ENCODE results near the gene IL7R.
"Not testable (repeated sequence)": the region's sequence is repeated elsewhere in the genome, so short reads cannot be mapped to it uniquely, and the experiment has no call there.

The IL7R gene

DNA sequence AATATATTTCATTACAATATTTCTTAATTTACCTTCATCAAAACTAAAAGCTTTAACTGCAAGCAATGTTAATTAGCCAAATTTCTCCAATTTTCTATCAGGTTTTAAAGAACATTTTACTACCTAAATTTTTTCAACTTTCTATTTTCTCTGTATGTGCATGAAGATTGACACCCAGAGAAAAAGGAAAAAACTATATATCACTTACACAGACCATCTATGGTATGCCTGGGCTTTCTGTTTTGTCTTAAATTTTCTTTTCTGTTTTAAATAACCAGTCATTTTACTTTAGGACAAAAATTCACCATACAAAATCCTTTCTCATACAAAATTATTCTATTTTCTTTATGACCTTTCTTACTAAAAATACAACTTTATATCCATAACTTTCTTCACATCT is 13.8 kb upstream of the IL7R start:
- DNase-seq, result no peak

DNA sequence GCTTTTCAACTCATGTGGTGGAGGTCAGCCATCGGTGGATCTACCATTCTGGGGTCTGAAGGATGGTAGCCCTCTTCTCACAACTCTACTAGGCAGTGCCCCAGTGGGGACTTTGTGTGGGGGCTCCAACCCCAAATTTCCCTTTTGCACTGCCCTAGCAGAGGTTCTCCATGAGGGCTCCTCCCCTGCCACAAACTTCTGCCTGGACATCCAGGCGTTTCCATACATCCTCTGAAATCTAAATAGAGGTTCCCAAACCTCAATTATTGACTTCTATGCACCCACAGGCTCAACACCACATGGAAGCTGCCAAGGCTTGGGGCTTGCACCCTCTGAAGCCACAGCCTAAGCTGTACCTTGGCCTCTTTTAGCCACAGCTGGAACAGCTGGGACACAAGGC is 11.2 kb upstream of the IL7R start:
- not testable (repeated sequence) for DNase-seq

DNA sequence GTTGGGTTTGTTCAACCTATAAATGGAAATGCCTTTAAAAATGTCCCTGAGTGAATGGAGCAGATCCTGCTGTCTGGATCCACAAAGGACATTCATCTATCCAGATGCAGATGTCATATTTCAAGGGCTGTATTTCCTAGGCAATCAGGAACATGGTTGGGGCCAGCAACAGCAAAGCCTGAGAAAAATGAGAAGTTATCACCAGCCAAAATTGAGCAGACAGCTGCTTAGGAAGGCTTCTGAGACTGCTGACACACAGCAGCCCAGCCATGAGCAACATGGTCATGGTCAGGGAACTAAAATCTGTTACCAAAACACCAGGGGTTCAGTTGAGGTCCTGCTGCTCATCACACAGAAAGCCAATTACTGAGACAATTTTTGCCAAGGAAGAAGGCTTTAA is 9.2 kb upstream of the IL7R start:
- DNase-seq, result no peak

DNA sequence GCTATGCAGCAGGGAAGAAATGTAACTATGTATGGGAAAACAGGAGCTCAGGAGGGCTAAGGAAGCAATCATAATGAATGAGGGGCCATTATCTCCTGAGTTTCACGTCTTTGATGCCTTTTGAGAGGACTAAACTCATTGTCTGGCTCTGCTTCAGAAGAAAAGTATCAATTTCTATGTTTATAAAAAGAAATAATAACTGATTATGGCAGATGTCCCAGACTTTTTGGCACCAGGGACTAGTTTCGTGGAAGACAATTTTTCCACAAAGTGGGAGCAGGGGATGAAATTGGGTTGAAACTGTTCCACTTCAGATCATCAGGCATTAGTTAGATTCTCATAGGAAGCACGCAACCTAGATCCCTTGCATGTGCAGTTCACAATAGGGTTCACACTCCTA is 8.7 kb upstream of the IL7R start:
- DNase-seq, result no peak

DNA sequence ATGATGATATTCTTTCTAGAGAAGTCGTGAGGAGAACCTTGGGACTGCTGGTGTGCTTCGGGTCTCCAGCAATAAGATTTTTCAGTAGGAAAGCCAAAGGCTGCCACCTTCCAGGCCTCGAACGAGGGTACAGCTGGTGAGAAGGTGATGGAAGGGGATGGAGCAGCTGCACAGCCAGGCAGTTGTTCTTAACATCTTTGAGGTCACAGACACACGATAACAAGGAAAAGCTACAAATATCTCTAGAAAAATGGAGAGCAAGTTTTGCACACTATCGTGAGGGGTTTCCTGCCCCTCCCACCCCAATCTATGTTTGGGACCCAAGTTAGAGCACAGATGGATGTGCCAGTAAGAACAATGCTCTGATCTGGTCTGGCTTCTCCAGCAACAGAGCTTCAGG is 6.8 kb upstream of the IL7R start:
- DNase-seq, result no peak

DNA sequence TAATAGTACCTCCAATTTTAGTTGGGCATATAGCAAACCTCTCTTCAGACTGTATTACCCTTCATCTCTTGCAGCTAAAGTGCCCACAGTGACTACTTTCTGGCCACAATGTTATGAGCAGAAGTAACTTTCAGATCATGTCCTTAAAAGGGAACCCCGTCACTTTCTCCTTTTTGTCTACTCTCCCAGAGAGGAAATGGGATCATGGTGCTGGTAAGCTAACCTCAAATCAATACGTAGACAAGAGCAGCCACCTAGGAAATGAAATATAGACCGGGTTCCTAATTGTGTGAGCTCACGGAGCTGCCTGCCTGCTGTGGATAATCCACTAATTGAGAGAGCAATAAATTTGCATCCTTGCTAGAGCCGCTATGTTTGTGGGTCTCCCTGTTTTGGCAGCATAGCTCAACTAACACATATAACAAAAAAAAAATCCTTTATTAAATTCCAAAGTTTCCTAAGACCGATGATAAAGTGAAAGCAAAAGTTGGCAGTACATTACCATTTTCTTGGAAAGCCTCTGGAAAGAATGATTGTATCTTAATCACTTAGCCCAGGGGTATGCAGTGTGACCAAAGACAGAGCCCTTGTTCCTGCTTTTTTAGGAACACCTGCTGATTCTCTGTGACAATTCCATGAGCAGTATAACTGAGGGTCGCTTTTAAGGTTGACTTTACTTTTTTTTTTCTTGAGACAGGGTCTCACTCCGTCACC is 5.6 kb upstream of the IL7R start:
- DNase-seq, result no peak

DNA sequence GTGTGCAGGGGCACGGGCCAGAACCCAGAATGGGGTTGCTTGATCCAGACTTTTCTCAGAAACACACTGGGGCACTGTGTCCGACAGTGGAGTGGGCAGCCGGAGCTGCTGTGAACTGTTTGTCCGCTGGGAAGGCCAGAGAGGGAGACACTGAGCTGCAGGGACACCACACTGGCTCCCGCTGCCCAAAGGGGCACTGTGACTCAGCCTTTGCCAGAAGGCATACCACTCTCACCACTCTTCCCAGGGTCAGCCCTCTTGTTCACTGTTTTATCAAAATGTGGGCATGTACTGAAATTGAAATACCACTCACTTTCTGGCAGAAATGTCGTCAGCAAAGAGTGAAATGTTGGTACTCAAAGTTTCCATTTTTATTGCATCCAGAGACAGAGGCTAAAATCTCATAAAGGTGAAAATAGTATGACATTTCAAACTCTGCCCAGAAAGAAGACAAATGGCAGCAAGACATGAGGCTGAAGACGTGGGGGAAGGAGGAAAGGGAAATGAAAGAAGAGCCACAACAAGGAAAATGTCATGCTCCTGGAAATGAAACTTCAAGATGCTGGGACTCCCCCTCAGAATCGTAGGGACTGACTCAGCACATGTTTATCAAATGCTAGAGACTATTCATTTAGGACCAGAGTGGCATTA is 4.5 kb upstream of the IL7R start:
- no peak for DNase-seq

DNA sequence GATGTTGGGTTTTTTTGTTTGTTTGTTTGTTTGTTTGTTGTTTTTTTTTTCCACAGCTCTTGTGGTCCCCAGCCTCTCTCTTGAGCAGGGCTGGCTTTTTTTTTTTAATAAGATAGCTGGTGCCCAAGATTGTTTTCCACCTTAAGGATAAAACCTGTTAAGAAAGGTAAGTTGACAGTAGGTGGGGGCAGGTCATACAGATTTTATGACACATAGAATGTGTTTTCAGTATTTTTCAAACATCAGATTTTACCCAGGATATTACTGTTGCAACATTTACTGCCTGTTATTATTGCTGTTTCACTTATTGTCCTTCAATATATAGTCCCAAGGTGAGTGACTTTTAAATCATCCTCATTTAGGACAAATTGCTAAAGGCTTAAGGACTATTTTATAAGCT is 3.9 kb upstream of the IL7R start:
- no peak for DNase-seq

DNA sequence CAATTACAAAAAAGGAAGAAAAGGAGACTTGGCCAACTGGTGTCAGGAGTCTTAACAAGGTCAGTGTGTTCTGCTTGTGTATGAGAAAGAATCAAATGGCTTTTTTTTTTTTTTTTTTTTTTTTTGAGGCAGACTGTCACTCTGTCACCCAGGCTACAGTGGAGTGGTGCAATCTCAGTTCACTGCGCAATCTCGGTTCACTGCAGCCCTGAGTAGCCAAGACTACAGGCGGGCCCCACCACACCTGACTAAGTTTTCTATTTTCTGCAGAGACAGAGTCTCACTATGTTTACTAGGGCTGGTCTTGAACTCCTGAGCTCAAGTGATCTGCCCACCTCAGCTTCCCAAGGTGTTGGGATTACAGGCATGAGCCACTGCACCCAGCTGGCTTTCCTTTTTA is 3.1 kb upstream of the IL7R start:
- DNase-seq, result no peak

DNA sequence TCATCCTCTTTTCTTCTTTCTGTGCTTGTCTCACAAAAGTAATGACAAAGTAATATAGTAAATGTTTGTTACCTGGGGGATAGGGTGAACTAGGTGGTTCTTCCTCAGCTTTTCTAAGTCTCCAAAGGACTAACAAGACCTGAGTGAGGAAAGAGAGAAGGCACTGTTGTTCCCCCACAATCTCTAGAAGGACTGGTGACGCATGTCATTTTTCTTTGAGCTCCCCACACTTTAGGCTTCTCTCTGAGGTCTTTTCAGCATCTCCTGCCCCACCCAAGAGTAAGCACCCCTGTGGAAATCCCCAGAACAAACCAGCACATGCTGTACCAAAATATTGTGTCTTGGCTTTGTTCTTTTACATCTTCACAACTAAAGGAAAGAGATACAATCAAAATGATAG is 2.4 kb upstream of the IL7R start:
- DNase-seq, result no peak

DNA sequence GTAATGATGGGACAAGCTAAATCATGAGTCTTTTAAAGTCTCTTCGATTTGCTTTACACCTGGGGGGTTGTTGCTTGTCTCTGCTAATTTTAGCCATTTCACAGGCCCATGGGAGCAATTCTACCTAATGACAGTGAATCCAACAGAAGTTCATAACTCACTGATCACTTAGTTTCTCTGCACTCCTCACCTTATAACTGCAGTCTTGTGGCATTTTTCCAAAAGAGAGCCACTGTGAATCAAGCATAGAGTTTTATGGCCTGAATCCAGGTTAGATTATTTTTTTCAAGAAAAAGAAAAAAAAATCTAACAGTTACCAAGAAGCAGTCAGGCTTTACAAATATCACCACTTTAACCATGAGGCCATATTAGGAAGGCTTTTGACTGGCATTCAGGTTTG is 1.5 kb upstream of the IL7R start:
- no peak for DNase-seq

DNA sequence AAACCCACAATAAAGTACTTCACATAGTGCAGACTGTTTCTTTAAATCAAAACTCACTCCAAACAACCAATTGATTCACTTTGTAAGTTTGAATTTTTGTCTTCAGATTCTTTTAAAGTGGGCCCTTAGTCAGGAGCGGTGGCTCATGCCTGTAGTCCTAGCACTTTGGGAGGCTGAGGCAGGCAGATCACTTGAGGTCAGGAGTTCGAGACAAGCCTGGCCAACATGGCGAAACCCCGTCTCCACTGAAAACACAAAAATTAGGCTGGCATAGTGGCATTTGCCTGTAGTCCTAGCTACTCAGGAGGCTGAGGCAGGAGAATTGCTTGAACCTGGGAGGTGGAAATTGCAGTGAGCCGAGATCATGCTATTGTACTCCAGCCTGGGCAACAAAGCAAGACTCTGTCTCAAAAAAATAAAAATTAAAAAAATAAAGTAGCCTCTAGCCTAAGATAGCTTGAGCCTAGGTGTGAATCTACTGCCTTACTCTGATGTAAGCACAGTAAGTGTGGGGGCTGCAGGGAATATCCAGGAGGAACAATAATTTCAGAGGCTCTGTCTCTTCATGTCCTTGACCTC is 416 bp upstream of the IL7R start:
- DNase-seq, result not testable (repeated sequence)

DNA sequence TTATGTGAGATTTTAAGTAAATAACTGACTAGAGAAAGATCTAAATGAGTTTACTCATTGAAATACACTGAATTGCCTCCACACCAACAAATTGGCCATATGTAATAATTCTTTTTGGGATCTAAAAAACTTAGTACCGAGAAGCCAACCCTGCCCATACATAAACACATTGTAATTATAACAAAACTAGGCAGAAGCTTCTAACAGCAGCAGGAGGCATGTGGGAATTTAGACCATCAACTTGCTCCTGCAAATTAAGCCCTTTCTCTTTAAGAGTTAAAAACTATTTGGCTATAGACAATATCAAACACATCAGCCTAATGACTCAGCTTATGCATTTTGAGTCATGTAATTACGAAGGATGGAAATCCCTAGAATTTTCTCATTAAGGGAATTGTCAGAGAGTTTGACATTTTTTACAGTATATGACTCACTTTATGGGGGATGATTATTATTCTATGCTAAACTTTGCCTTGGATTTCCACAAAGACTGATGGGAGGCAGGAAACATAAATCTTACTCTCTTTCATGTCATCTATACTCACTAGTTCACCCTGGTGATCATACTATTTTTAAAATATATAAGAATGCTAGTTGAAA is 1.0 kb downstream of the IL7R start:
- DNase-seq, result no peak

DNA sequence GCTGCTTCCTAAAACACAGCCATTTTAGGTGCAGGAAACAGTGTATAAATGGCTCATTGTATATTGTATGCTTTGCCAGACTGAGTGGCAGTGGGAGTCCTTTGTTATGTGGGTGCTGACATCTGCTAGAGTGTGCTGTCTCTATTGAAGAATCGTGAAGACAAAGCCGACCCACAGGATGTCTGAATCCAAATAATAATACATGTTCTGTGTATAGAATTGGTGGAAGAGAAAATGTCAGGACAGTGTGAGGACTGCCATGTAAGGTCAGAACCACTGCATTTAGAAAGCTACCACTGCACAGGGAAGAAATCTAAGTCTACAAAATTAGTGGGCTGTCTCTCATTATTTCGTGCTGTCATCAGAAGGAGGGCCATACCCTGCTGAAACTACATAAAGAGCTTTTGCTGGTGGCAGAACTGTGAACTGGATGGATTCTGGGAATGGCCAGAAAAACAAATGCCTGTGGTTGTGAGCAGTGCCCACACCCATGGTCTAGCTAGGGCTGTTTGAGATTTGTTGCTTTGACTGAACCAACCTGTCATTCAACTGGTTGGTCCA is 2.5 kb downstream of the IL7R start:
- no peak for DNase-seq

DNA sequence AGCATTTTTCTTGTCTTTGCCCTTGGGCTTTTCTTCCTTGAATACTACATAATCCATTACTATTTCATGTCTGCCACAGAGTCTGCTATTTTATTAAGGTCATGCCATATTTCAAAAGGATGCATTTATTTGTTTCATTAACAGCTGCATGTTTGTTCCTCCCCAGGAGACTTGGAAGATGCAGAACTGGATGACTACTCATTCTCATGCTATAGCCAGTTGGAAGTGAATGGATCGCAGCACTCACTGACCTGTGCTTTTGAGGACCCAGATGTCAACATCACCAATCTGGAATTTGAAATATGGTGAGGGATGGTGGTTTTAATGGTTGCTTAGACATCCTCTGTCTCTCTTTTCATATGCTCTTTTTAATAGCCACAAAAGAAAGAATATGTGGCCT is 4.0 kb downstream of the IL7R start:
- DNase-seq, result no peak

DNA sequence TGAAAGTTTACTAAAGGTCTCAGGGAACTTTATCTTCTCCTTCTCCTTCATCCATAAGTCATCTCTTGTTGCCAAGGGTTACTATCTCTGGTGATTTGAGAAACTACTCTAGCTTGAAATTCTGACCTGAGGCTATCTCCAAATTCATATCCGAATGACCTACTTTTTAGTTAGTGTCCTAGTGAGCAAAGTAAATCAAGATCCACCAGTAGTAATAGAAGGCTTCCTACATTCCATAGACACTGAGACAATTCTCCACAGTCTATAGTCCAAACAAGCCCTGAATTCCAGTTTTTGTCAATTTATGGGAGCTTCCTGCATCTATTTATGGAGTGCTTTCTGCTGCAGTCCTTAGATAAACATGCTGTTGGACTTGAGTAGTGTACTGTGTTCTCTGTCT is 5.0 kb downstream of the IL7R start:
- no peak for DNase-seq

DNA sequence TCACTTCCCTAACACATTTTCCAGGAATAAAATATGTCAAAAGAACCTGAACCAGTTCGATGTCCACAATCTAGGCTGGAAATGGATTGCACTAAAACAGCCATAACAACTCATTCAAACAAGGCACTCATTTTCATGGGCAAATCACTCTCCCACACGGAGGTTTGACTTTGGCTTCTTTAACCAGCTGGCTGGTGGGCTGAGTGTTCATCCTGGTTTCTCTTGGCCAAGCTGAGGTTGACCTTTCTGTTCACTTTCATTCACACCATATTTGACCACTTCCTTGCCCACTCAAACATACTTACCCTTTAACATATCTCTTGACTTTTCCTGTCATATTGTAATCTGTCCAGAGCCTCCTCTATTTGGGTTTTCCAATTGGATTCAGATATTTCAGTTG is 5.4 kb downstream of the IL7R start:
- no peak for DNase-seq

DNA sequence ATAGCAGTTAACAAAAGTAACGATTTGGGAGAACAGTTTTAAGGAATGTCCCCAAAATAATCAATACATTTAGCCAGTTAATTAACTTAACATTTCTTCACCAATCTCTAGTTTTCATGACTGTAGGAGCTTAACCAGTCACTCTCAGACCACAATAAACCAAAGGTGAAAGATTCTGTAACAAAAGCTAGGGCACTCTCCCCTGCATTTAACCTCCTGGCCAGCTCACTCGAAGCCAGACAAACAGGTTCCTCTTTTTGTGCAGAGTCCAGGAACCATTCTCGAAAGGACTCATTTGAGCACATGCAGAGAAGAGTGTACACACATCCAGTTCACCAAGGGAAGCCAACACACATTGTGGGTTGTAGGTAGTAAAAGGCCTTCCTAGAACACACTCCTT is 6.5 kb downstream of the IL7R start:
- no peak for DNase-seq

DNA sequence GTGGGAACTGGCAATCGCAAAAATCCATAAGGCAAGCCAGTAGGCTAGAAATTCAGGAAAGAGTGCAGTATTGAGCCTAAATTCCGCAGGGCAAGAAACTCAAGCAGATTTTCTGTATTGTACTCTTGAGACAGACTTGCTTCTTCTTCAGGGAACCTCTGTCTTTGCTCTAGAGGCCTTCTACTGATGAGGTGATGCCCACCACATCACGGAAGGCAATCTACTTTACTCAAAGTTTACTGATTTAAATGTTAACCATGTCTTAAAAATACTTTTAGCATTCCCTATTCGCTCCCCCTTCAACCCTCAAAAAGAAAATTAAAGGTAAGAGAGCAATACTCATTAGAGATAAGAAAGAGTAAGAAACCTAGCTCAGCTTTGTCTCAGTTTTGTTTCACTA is 11.3 kb downstream of the IL7R start:
- DNase-seq, result no peak

DNA sequence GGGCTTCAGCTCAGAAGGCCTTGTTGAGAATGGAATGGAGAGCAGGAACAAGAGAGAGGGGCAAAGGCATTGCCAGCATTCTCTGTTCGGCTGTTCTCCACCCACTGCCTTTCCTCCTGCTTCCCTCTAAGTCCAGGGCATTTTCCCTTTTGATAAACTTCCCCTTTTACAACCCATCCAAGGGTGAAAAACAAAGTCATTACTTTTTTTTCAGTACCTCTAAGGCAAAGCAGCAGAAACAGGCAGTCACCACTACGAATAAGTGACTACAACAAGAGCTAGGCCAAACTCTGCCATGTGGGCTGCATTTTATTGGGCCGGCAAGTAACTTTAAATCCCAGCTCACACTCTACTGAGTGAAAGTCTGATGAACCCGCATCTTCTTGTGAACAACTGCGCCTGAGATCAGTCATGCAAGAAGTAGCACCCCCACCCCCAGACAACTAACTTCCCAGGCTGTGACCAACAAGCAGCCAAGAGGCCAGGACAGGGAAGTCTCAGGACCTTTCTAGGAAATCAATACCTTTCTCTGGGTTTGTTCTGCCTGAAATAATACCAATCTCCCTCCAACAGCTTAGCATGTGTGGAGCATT is 13.1 kb downstream of the IL7R start:
- no peak for DNase-seq

DNA sequence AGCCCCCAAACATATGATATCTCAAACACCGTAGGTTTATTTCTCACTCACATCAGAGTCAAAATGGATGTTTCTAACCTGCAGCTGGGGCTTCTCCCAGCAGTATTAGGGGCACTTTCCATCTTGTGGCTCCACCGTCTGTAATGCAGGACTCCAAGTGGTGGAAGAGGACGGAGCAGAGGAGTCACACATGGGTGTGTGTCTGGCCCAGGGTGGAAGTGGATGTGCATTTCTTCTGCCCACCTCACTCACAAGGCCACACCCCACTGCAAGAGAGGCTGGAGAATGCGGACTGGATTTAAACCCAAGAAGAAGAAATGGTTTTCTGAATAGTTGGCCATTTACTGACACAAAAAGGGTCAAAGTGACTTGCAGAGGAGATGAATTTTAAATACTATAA is 13.9 kb downstream of the IL7R start:
- no peak for DNase-seq

DNA sequence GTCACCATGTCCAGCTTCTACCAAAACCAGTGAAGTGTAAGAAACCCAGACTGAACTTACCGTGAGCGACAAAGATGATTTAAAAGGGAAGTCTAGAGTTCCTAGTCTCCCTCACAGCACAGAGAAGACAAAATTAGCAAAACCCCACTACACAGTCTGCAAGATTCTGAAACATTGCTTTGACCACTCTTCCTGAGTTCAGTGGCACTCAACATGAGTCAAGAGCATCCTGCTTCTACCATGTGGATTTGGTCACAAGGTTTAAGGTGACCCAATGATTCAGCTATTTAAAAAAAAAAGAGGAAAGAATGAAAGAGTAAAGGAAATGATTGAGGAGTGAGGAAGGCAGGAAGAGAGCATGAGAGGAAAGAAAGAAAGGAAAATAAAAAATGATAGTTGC is 19.8 kb downstream of the IL7R start:
- DNase-seq, result no peak

DNA sequence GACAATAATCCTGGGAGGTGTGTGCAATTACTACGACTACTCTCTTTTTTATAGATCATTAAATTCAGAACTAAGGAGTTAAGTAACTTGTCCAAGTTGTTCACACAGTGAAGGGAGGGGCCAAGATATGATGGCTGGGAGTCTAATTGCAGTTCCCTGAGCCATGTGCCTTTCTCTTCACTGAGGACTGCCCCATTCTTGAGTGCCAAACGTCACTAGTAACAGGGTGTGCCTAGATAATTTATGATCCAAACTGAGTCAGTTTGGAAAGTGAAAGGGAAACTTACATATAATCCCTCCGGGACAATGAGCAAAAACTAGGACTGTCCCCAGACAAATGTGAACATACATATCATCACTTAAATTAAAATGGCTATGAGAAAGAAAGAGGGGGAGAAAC is 20.2 kb downstream of the IL7R start:
- no peak for DNase-seq

DNA sequence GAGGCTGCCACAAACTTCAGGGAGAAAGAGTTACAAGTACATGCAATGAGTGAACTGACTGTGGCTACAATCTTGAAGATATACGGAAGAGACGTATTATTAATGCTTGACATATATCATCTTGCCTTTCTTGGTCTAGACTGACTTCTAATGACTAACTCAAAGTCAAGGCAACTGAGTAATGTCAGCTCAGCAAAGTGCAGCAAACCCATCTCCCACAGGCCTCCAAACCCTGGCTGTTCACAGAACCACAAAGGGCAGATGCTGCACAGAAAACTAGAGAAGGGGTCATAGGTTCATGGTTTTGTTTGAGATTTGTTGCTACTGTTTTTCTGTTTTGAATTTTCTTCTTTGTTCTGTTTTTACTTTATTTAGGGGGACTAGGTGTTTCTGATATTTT is 21.0 kb downstream of the IL7R start:
- DNase-seq, result no peak
